Osteoblast (primary cell): ENCODE measurements around the gene LHB. TPM values are rescaled to one million over a fixed set of nuclear protein-coding genes. Genes with fewer than 3 reads are reported as not detected.

Experiments
- DNase-seq: peaks from one replicate; pipeline ENCODE4 v3.0.0; 2011; ENCODE audit warnings: low spot score, mixed read lengths; ENCODE audit not compliant: insufficient read length; ENCODE audit errors: missing footprints
- H2AFZ ChIP-seq: 2 replicates; pipeline ENCODE4 v1.6.0; 2011; ENCODE audit warnings: mild to moderate bottlenecking, low read length
- H3K27ac ChIP-seq: 2 replicates; pipeline ENCODE4 v1.5.1; 2011; ENCODE audit warnings: mild to moderate bottlenecking, low read depth, low read length, moderate library complexity
- H3K27me3 ChIP-seq: 2 replicates; pipeline ENCODE4 v1.6.0; 2012; ENCODE audit warnings: mild to moderate bottlenecking, control low read depth, inconsistent platforms, low read length, moderate library complexity; ENCODE audit not compliant: insufficient read depth
- H3K36me3 ChIP-seq: 2 replicates; pipeline ENCODE4 v1.5.1; 2011; ENCODE audit warnings: mild to moderate bottlenecking, low read length, control low read depth, moderate library complexity; ENCODE audit not compliant: insufficient read depth
- H3K4me1 ChIP-seq: 2 replicates; pipeline ENCODE4 v1.5.1; 2011; ENCODE audit warnings: mild to moderate bottlenecking, low read length, control low read depth, moderate library complexity; ENCODE audit not compliant: insufficient read depth
- H3K4me2 ChIP-seq: 2 replicates; pipeline ENCODE4 v1.6.0; 2011; ENCODE audit warnings: mild to moderate bottlenecking, low read length; ENCODE audit not compliant: insufficient read depth
- H3K4me3 ChIP-seq: fragments of 200-600 bp; sonication (generic); 3 replicates; pipeline ENCODE4 v1.5.1; 2012; ENCODE audit warnings: mild to moderate bottlenecking, low read length, inconsistent platforms; ENCODE audit not compliant: insufficient read depth
- H3K79me2 ChIP-seq: 2 replicates; pipeline ENCODE4 v1.6.0; 2012; ENCODE audit warnings: mild to moderate bottlenecking, low read length, control low read depth, inconsistent platforms; ENCODE audit not compliant: insufficient read depth
- H3K9me3 ChIP-seq: 2 replicates; pipeline ENCODE4 v1.5.1; 2011; ENCODE audit warnings: low read depth, low read length, control low read depth
- H4K20me1 ChIP-seq: 2 replicates; pipeline ENCODE4 v1.6.0; 2012; ENCODE audit warnings: mild to moderate bottlenecking, low read length, control low read depth; ENCODE audit not compliant: insufficient read depth
- total RNA-seq: library from RNA; depleted of rRNA; stranded (reverse); fragments of >200 nt; gene quantifications from 2 replicates; pipeline ENCODE4 v1.2.3, GENCODE V29; 2012
- TF ChIP-seq, protein P1 (sequence below): IDR thresholded peaks from 2 replicates; pipeline ENCODE4 v1.5.1; 2011; ENCODE audit warnings: mild to moderate bottlenecking, low read depth, low read length, moderate library complexity; ENCODE audit errors: extremely low read depth

The LHB gene
- total RNA-seq, 1 donor, result not detected

GRCh38 chr19:48986211-48986610 is 30.7 kb downstream of the LHB start:
- H3K4me3 ChIP-seq, result no peak overlapping the region
- no peak overlapping the region for H3K27ac ChIP-seq
- H2AFZ ChIP-seq, result no peak overlapping the region
- peaks cover 17% of the 10 kb centered on the region for H3K79me2 ChIP-seq
- no peaks in the 10 kb centered on the region for H3K27me3 ChIP-seq
- no peaks in the 10 kb centered on the region for H3K9me3 ChIP-seq
- DNase-seq, result peak; percentile 14
- TF ChIP-seq, protein P1, sequence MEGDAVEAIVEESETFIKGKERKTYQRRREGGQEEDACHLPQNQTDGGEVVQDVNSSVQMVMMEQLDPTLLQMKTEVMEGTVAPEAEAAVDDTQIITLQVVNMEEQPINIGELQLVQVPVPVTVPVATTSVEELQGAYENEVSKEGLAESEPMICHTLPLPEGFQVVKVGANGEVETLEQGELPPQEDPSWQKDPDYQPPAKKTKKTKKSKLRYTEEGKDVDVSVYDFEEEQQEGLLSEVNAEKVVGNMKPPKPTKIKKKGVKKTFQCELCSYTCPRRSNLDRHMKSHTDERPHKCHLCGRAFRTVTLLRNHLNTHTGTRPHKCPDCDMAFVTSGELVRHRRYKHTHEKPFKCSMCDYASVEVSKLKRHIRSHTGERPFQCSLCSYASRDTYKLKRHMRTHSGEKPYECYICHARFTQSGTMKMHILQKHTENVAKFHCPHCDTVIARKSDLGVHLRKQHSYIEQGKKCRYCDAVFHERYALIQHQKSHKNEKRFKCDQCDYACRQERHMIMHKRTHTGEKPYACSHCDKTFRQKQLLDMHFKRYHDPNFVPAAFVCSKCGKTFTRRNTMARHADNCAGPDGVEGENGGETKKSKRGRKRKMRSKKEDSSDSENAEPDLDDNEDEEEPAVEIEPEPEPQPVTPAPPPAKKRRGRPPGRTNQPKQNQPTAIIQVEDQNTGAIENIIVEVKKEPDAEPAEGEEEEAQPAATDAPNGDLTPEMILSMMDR, result no peak
- H3K36me3 ChIP-seq, result peaks cover 35% of the 10 kb centered on the region
- H3K4me1 ChIP-seq, result peaks cover 3% of the 10 kb centered on the region
- no peak overlapping the region for H3K4me2 ChIP-seq
- peaks cover 10% of the 10 kb centered on the region for H4K20me1 ChIP-seq

- DNase-seq, result peak; percentile 22
- Histone ChIP-seq H3K4me3 (no peak overlapping the region), H2AFZ (no peak overlapping the region), H3K4me1 (peaks cover 3% of the 10 kb centered on the region), H4K20me1 (peaks cover 6% of the 10 kb centered on the region), H3K27ac (no peak overlapping the region), H3K9me3 (no peaks in the 10 kb centered on the region), H3K79me2 (peaks cover 12% of the 10 kb centered on the region), H3K27me3 (no peaks in the 10 kb centered on the region), H3K4me2 (no peak overlapping the region), H3K36me3 (peaks cover 35% of the 10 kb centered on the region)
- TF ChIP-seq, protein P1, result no peak
Measured at GRCh38 chr19:48985711-48986110, 31.2 kb downstream of the LHB start.

GRCh38 chr19:48982280-48982679 is 34.6 kb downstream of the LHB start:
- H3K4me2 ChIP-seq, result no peak overlapping the region
- peaks cover 3% of the 10 kb centered on the region for H4K20me1 ChIP-seq
- peaks cover 32% of the 10 kb centered on the region for H3K36me3 ChIP-seq
- no peak overlapping the region for H3K4me3 ChIP-seq
- peaks cover 2% of the 10 kb centered on the region for H3K4me1 ChIP-seq
- no peaks in the 10 kb centered on the region for H3K79me2 ChIP-seq
- H2AFZ ChIP-seq, result no peak overlapping the region
- DNase-seq, result peak; percentile 49
- no peak overlapping the region for H3K27ac ChIP-seq
- H3K27me3 ChIP-seq, result no peaks in the 10 kb centered on the region
- no peaks in the 10 kb centered on the region for H3K9me3 ChIP-seq
- TF ChIP-seq, protein P1, result no peak

DNA sequence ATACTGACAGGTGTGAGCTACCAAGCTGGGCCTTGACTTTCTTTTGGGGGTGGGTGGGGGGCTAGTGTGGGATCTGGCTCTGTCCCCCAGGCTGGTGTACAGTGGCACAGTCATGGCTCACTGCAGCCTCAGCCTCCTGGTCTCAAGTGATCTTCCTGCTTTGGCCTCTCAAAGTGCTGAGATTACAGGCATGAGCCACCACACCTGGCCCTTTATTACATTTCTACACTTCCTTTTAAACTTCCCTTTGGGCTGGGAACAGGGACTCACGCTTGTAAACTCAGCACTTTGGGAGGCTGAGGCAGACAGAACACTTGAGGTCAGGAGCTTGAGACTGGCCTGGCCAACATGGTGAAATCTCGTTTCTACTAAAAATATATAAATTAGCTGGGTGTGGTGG is 39.8 kb downstream of the LHB start:
- Histone ChIP-seq H3K36me3 (peaks cover 30% of the 10 kb centered on the region), H3K27me3 (no peaks in the 10 kb centered on the region), H3K4me3 (no peak overlapping the region), H3K4me2 (no peak overlapping the region), H4K20me1 (no peaks in the 10 kb centered on the region), H3K9me3 (no peaks in the 10 kb centered on the region), H3K79me2 (no peaks in the 10 kb centered on the region), H3K27ac (no peak overlapping the region), H2AFZ (no peak overlapping the region), H3K4me1 (peaks cover 2% of the 10 kb centered on the region)
- TF ChIP-seq, protein P1, result no peak
- DNase-seq, result no peak
